Adrenal gland (tissue), 12 donors: ENCODE measurements around the gene TRAF3. TPM values are rescaled to one million over a fixed set of nuclear protein-coding genes. Genes with fewer than 3 reads are reported as not detected.

Experiments used
- DNase-seq, 7 donors: peaks; one replicate each; pipeline ENCODE4 v3.0.0-alpha.2; 2019 to 2020
- H3K27ac ChIP-seq, 5 donors: fragments of 200-600 bp; sonication (generic) in 4 of 5; 1 replicate in 3 of 5; 2 replicates in 2 of 5; pipeline versions ENCODE4 v1.5.1 to v1.8.0; 2016 to 2020; ENCODE audit warnings: mild to moderate bottlenecking in 1 of 5
- H3K27me3 ChIP-seq: fragments of 200-600 bp; 2 replicates; pipeline ENCODE4 v1.8.0; 2021
- H3K36me3 ChIP-seq, 2 donors: fragments of 200-600 bp; replicated peaks in 1 of 2; 1 replicate in 1 of 2; 2 replicates in 1 of 2; pipeline versions ENCODE4 v1.5.1 to v1.8.0; 2018 to 2022
- H3K4me1 ChIP-seq, 2 donors: fragments of 200-600 bp; replicated peaks in 1 of 2; 1 replicate in 1 of 2; 2 replicates in 1 of 2; pipeline versions ENCODE4 v1.5.1 to v1.8.0; 2018 to 2021
- H3K4me3 ChIP-seq, 4 donors: fragments of 200-600 bp; sonication (generic) in 3 of 4; one replicate each; pipeline ENCODE4 v1.5.1; 2016 to 2018
- H3K9me3 ChIP-seq, 3 donors: fragments of 200-600 bp; sonication (generic) in 1 of 3; replicated peaks in 1 of 3; 1 replicate in 2 of 3; 2 replicates in 1 of 3; pipeline versions ENCODE4 v1.5.1 to v1.8.0; 2016 to 2021
- POLR2A ChIP-seq, 2 donors: fragments of 450-650 bp; IDR thresholded peaks; one replicate each; pipeline ENCODE4 v1.6.1; 2017; ENCODE audit warnings: antibody characterized with exemption in 2 of 2, mild to moderate bottlenecking in 2 of 2, moderate library complexity in 1 of 2
- WGBS, 4 donors: extraction: QIAGEN DNeasy Blood & Tissue Kit in 2 of 4; methylation state at CpG; one replicate each; pipeline versions ENCODE4 v1.1.5 to v1.1.7; 2013 to 2017; 5-methylcytosine and 5-hydroxymethylcytosine counted together
- intact Hi-C, 2 donors: fragments of 100-400 bp; cut with DNase I; formaldehyde crosslinking; loops; one replicate each; pipeline versions ENCODE4 v1.14.1 to v1.15.0; 2022 to 2023
- polyA plus RNA-seq, 3 donors: library from polyadenylated mRNA; stranded (reverse); fragments of 200-250 nt in 2 of 3; fragments of 350-450 nt in 1 of 3; fragmentation: Illumina TruSeq in 1 of 3; extraction: RNeasy Lipid Tissue Mini Kit (QIAGEN cat#74804) in 1 of 3; gene quantifications; one replicate each; pipeline ENCODE4 v1.2.3, GENCODE V29; 2013 to 2014
- total RNA-seq, 9 donors: library from RNA; depleted of rRNA in 4 of 9; stranded (reverse); fragments of >200 nt in 4 of 9; fragments of 120-200 nt in 1 of 9; fragmentation: NEBNext Ultra II Directional in 1 of 9; extraction: Animal tissue kit (Norgen Biotek cat#: 25700) in 1 of 9; gene quantifications; one replicate each; pipeline versions ENCODE4 v1.1.0 to v1.2.4, GENCODE V29; 2013 to 2023
- TF ChIP-seq, protein P1 (sequence below), 6 experiments: fragments of 450-650 bp in 4 of 6; fragments of 200-600 bp in 2 of 6; sonication (generic) in 1 of 6; IDR thresholded peaks; 1 replicate in 5 of 6; 2 replicates in 1 of 6; pipeline versions ENCODE4 v1.5.1 to v1.8.0; 2016 to 2021; ENCODE audit warnings: antibody characterized with exemption in 6 of 6, mild to moderate bottlenecking in 2 of 6, moderate library complexity in 1 of 6
- donor health status: healthy with polysubstance abuse.
- donor health status: Bipolar disorder and iron deficiency.
- donor health status: DM: yes; HTN: yes; CAD: no.
- donor health status: DM: no; HTN: no; CAD: no.
- donor health status: DM: no; HTN: no; CAD: no.
- donor health status: DM: yes; HTN: yes; CAD: no.

TRAF3 gene
- total and polyA plus RNA-seq, 12 donors: 3.7 to 14.5 (median 9.8) TPM

DNA sequence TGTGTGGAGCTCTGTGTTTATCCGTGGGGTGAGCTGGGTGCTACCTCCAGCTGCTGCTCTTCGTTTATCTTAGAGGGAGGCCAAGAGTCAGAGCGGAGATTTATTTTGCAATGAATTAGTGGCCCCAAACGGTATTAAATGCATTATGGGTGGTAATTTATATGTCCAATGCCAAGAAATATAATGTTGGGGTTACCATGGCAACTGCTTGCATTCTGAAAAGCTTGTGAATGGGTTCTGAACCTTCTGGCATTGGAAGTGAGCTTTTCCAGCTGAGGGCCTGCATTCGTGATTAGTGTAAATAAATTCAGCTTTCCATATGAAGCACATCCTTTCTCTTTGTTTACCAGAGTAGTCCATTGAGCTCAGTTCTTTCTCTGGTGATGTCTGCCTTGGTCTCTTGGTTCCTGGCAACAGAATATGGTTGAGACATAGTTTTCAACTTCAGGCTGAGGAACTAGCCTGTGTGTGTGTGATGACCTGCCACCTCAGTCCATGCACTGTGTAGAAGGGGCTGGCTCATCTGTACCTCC is 51.8 kb downstream of the TRAF3 start:
- no peak for DNase-seq
- intact Hi-C loops: no loop called here
- no peaks in the 10 kb centered on the region for H3K9me3 ChIP-seq
- no peak overlapping the region for H3K4me3 ChIP-seq
- no peaks in the 10 kb centered on the region for H3K36me3 ChIP-seq
- no peaks in the 10 kb centered on the region for H3K27me3 ChIP-seq
- no peaks in the 10 kb centered on the region for H3K4me1 ChIP-seq
- H3K27ac ChIP-seq: no peak overlapping the region
- WGBS, 4 donors: 63 to 81% (median 75%) methylated on average over 5 of the region's 5 CpGs
- TF ChIP-seq POLR2A (IDR thresholded peaks at IDR 0.05): no peak

- Histone ChIP-seq H3K27me3 (no peaks in the 10 kb centered on the region), H3K27ac (no peak overlapping the region), H3K36me3 (no peaks in the 10 kb centered on the region), H3K4me3 (no peak overlapping the region), H3K9me3 (no peaks in the 10 kb centered on the region), H3K4me1 (no peaks in the 10 kb centered on the region)
- TF ChIP-seq, protein P1, sequence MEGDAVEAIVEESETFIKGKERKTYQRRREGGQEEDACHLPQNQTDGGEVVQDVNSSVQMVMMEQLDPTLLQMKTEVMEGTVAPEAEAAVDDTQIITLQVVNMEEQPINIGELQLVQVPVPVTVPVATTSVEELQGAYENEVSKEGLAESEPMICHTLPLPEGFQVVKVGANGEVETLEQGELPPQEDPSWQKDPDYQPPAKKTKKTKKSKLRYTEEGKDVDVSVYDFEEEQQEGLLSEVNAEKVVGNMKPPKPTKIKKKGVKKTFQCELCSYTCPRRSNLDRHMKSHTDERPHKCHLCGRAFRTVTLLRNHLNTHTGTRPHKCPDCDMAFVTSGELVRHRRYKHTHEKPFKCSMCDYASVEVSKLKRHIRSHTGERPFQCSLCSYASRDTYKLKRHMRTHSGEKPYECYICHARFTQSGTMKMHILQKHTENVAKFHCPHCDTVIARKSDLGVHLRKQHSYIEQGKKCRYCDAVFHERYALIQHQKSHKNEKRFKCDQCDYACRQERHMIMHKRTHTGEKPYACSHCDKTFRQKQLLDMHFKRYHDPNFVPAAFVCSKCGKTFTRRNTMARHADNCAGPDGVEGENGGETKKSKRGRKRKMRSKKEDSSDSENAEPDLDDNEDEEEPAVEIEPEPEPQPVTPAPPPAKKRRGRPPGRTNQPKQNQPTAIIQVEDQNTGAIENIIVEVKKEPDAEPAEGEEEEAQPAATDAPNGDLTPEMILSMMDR (IDR thresholded peaks at IDR 0.05): no peak
- TF ChIP-seq POLR2A (IDR thresholded peaks at IDR 0.05): no peak
- DNase-seq: no peak
- 58 to 78% (median 75%) methylated on average over 3 of the region's 3 CpGs for WGBS, 4 donors
- intact Hi-C loops: no loop called here
Observed at GRCh38 chr14:102830474-102831045, 53.3 kb downstream of the TRAF3 start.

DNA sequence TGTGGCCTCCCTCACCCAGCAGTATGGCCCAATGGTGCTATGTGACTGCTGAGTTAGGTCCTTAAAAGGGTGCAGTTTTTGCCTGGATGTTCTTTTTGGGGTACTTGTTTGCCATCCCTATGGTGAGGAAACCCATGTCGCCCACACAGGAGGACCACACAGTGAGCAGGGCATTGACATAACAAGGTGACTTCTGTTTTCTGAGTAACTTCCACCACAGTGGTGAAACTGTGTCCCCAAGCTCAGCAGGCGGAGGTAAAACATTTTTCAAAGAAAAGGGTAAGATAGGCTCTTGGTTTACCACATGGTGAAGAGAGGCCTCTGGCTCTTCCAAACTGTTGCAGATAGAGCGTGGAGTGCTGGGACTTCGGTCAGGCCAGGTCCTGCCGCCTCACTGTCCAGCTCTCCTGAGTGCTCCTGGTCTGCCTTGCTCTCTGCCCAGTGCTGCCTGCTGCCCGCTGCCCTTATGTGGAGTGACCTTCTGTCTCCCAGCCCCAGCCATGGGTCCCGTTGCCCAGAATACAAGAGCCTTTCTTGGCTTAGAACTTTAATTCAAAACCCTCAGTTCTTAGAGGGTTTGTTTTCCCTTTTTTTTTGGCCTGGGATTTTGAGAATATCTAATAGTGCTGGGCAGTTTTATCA is 54.0 kb downstream of the TRAF3 start:
- TF ChIP-seq, protein P1 (IDR thresholded peaks at IDR 0.05): no peak
- TF ChIP-seq POLR2A (IDR thresholded peaks at IDR 0.05): no peak
- H3K4me3 ChIP-seq: no peak overlapping the region
- H3K36me3 ChIP-seq: no peaks in the 10 kb centered on the region
- no peak for DNase-seq
- no peaks in the 10 kb centered on the region for H3K9me3 ChIP-seq
- intact Hi-C loops: no loop called here
- WGBS, 4 donors: 91 to 96% (median 94%) methylated on average over 7 of the region's 7 CpGs
- H3K4me1 ChIP-seq: no peaks in the 10 kb centered on the region
- H3K27me3 ChIP-seq: no peaks in the 10 kb centered on the region
- no peak overlapping the region for H3K27ac ChIP-seq

DNA sequence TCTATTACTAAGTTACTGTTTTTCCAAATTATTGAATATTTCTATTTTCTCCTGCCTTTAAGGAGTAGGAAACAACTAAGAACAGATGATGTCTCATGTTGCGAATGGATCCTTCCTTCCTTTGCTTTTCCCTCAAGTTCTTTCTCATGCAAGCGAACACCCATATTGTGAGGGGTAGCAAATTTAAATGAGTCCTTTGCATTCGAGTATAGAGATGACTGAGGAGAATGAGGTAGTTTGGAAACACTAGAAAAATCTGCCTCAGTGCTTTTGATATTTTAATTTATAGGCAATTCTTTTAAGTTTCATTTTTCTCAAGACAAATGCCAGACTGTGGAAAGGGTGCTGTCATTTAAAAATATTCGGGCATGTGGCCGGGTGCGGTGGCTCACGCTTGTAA is 56.1 kb downstream of the TRAF3 start:
- WGBS, 4 donors: 94 to 97% (median 96%) methylated on average over 7 of the region's 7 CpGs
- H3K4me1 ChIP-seq: no peaks in the 10 kb centered on the region
- intact Hi-C loops: no loop called here
- TF ChIP-seq, protein P1 (IDR thresholded peaks at IDR 0.05): no peak
- TF ChIP-seq POLR2A (IDR thresholded peaks at IDR 0.05): no peak
- no peaks in the 10 kb centered on the region for H3K9me3 ChIP-seq
- no peaks in the 10 kb centered on the region for H3K27me3 ChIP-seq
- H3K4me3 ChIP-seq: no peak overlapping the region
- no peak overlapping the region for H3K27ac ChIP-seq
- DNase-seq: no peak
- no peaks in the 10 kb centered on the region for H3K36me3 ChIP-seq

DNA sequence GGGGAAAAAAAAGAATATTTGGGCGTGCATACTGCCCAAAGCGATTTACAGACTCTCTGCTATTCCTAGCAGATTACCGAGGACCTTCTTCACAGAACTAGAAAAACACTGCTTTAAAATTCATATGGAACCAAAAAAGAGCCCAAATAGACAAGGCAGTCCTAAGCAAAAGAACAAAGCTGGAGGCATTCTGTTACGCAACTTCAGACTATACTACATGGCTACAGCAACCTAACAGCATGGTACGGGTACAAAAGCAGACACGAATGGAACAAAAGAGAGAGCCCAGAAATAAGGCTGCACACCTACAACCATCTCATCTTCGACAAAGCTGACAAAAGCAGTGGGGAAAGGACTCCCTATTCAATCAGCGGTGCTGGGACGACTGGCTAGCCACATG is 56.7 kb downstream of the TRAF3 start:
- Histone ChIP-seq H3K4me1 (no peaks in the 10 kb centered on the region), H3K27me3 (no peaks in the 10 kb centered on the region), H3K36me3 (no peaks in the 10 kb centered on the region), H3K4me3 (no peak overlapping the region), H3K27ac (no peak overlapping the region), H3K9me3 (no peaks in the 10 kb centered on the region)
- intact Hi-C loops: no loop called here
- no peak for DNase-seq
- no peak for TF ChIP-seq POLR2A (IDR thresholded peaks at IDR 0.05)
- TF ChIP-seq, protein P1 (IDR thresholded peaks at IDR 0.05): no peak
- WGBS, 4 donors: 95 to 98% (median 96%) methylated on average over 9 of the region's 9 CpGs
